ENCODE results near the gene CLN6. TPM values are rescaled to one million over a fixed set of nuclear protein-coding genes. Genes with fewer than 3 reads are reported as not detected.
"Not testable (repeated sequence)": the region's sequence is repeated elsewhere in the genome, so short reads cannot be mapped to it uniquely, and the experiment has no call there.

The CLN6 gene
- total RNA-seq, 2 donors from 2014 or later: 31.6 to 40.7 TPM

DNA sequence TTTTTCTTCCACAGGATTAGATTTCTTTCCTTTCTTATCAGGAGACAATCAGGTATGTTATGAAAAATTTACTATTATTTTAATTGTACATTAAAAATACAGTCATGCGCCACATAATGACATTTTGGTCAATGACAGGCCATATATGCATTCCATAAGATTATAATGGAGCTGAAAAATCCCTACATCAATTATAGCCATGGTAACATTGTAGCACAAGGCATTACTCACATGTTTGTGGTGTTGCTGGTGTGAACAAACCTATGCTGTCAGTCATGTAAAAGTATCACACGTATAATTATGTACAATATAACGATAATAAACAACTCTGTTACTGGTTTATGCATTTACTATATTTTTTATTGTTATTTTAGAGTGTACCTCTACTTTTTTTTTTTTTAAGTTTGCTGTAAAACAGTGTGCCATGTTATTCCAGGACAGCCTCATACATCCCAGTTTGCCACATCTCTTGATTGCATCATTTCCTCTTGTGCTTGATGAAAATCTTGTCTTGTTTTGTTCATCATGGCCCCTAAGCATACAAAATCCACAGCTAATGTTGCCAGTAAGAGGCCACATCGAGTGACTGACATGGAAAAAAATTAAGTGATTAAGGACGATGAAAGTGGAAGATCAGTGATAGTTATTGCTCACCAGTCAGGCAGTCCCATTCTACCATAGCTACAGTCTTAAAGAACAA, 45.8 kb downstream of the CLN6 start:
- DNase-seq (no peak), ATAC-seq (replicated peaks in 1 of 2) (no peak)
- Mint-ChIP-seq H3K27ac (peak overlapping the region; percentile 78), H3K4me3 (no peak overlapping the region), H3K9me3 (no peaks in the 10 kb centered on the region), H3K36me3 (ENCODE audit: insufficient read depth in 2 of 2) (peaks cover 15 to 22% of the 10 kb centered on the region in 2 donors), H3K27me3 (ENCODE audit: low read depth) (no peaks in the 10 kb centered on the region), H3K4me1 (ENCODE audit: low read depth) (peaks cover 12% of the 10 kb centered on the region)

DNA sequence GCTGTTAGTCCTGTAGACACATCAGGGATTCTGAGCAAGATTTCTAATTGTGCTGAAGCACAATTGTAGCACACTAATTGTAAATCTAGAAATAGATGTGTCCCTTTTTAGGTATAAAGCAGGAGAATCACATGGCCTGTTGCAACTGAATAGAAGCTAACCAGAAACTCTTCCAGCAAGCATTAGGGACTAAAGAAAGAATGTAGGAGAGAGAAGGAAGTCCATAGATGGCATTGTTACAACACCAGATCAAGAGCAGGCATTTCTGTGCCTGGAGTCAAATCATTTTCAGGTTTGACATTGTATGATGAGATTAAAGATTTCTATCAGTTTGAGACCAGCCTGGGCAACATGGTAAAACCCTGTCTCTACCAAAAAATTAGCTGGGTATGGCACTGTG, 51.8 kb downstream of the CLN6 start:
- DNase-seq (no peak), ATAC-seq (replicated peaks in 1 of 2) (no peak)
- Mint-ChIP-seq H3K36me3 (ENCODE audit: insufficient read depth in 2 of 2) (peaks cover 8 to 14% of the 10 kb centered on the region in 2 donors), H3K4me1 (ENCODE audit: low read depth) (no peaks in the 10 kb centered on the region), H3K27me3 (ENCODE audit: low read depth) (no peaks in the 10 kb centered on the region), H3K4me3 (no peak overlapping the region), H3K27ac (peak overlapping the region; percentile 19), H3K9me3 (no peaks in the 10 kb centered on the region)

DNA sequence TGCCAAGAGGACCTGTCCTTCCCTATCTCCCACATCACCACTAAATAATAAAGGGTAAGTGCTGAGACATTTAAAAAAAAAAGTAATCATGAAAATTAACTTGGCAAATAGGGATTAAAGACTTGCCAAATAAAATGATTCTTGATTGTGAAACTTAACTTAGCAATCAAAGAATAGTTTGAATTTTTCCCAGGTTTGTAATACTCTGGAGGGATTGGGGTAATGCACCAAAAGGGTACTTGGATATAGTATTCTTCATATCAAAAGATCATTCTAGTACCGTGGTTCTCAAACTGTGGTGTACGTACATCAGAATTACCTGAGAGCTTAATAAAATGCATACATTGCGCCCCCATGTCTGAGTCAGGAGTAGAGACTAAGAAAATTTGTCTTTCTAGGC, 52.9 kb downstream of the CLN6 start:
- Mint-ChIP-seq H3K27me3 (ENCODE audit: low read depth) (no peaks in the 10 kb centered on the region), H3K4me3 (no peak overlapping the region), H3K36me3 (ENCODE audit: insufficient read depth in 2 of 2) (peaks cover 6 to 15% of the 10 kb centered on the region in 2 donors), H3K27ac (no peak overlapping the region), H3K4me1 (ENCODE audit: low read depth) (no peaks in the 10 kb centered on the region), H3K9me3 (no peaks in the 10 kb centered on the region)
- ATAC-seq (replicated peaks in 1 of 2): no peak
- no peak for DNase-seq

DNA sequence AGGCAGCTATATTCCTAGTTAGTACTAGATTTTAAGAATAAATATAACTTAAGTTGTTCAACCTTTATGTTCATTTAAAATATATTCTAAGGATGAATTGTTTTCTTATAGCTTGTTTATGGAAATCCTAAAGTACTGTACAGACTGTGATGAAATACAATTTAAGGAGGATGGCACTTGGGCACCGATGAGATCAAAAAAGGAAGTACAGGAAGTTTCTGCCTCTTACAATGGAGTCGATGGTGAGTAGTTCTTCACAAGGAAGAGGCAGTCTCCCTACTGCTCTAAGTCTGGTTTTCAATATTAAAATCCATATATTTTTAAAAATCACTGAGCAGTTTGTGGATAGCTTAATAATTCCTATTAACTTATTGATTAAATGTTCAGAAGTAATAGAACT, 54.0 kb downstream of the CLN6 start:
- peaks cover 0 to 3% of the 10 kb centered on the region in 2 donors for H3K9me3 Mint-ChIP-seq
- no peak overlapping the region for H3K4me3 Mint-ChIP-seq
- ATAC-seq (replicated peaks in 1 of 2): no peak
- H3K27me3 Mint-ChIP-seq (ENCODE audit: low read depth): no peaks in the 10 kb centered on the region
- DNase-seq: no peak
- peaks cover 5 to 13% of the 10 kb centered on the region in 2 donors for H3K36me3 Mint-ChIP-seq (ENCODE audit: insufficient read depth in 2 of 2)
- H3K4me1 Mint-ChIP-seq (ENCODE audit: low read depth): no peaks in the 10 kb centered on the region
- no peak overlapping the region for H3K27ac Mint-ChIP-seq

DNA sequence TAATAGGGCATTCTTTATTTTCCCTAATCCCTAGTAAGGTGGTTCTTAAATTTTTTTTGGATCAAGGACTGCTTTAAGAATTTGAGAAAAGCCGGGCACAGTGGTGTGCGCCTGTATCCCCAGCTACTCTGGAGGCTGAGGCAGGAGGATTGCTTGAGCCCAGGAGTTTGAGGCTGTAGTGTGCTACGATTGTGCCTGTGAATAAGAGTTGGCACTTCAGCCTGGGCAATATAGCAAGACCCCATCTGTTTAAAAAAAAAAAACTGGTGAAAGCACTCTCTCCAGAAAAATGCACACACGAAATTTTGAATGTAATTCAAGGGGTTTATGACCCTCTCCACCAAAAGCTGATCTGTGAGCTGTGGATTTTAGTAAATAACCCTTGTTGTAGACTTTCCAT, 56.4 kb downstream of the CLN6 start:
- DNase-seq (no peak), ATAC-seq (replicated peaks in 1 of 2) (no peak)
- no peak overlapping the region for H3K4me3 Mint-ChIP-seq
- H3K27ac Mint-ChIP-seq: no peak overlapping the region
- H3K9me3 Mint-ChIP-seq: peaks cover 0 to 3% of the 10 kb centered on the region in 2 donors
- no peaks in the 10 kb centered on the region for H3K4me1 Mint-ChIP-seq (ENCODE audit: low read depth)
- H3K36me3 Mint-ChIP-seq (ENCODE audit: insufficient read depth in 2 of 2): peaks cover 5 to 13% of the 10 kb centered on the region in 2 donors
- no peaks in the 10 kb centered on the region for H3K27me3 Mint-ChIP-seq (ENCODE audit: low read depth)

DNA sequence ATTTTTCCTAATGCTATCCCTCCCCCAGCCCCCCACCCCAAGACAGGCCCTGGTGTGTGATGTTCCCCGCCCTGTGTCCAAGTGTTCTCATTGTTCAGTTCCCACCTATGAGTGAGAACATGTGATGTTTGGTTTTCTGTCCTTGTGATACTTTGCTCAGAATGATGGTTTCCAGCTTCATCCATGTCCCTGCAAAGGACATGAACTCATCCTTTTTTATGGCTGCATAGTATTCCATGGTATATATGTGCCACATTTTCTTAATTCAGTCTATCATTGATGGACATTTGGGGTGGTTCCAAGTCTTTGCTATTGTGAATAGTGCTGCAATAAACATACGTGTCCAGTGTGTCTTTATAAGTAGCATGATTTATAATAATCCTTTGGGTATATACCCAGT, 57.5 kb downstream of the CLN6 start:
- DNase-seq; H3K9me3 Mint-ChIP-seq; ATAC-seq (replicated peaks in 1 of 2); H3K27ac Mint-ChIP-seq; H3K4me3 Mint-ChIP-seq; H3K27me3 Mint-ChIP-seq (ENCODE audit: low read depth); H3K4me1 Mint-ChIP-seq (ENCODE audit: low read depth): not testable (repeated sequence)
- H3K36me3 Mint-ChIP-seq (ENCODE audit: insufficient read depth in 2 of 2): peaks cover 3 to 13% of the 10 kb centered on the region in 2 donors

DNA sequence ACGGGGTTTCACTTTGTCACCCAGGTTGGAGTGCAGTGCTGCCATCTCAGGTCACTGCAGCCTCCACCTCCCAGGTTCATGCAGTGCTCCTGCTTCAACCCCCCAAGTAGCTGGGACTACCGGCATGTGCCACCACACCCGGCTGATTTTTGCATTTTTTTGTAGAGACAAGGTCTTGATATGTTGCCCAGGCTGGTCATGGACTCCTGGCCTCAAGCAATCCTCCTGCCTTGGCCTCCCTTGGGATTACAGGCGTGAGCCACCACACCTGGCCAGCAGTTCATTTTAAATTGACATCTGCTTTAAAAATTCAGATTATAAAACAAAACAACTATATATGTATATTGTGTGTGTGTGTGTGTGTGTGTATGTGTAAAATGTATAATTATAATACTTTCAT, 62.7 kb downstream of the CLN6 start:
- Mint-ChIP-seq H3K27ac (no peak overlapping the region), H3K27me3 (ENCODE audit: low read depth) (no peaks in the 10 kb centered on the region), H3K4me3 (no peak overlapping the region), H3K4me1 (ENCODE audit: low read depth) (no peaks in the 10 kb centered on the region), H3K36me3 (ENCODE audit: insufficient read depth in 2 of 2) (peaks cover 4 to 18% of the 10 kb centered on the region in 2 donors), H3K9me3 (peaks cover 2 to 3% of the 10 kb centered on the region in 2 donors)
- ATAC-seq (replicated peaks in 1 of 2): no peak
- DNase-seq: no peak

DNA sequence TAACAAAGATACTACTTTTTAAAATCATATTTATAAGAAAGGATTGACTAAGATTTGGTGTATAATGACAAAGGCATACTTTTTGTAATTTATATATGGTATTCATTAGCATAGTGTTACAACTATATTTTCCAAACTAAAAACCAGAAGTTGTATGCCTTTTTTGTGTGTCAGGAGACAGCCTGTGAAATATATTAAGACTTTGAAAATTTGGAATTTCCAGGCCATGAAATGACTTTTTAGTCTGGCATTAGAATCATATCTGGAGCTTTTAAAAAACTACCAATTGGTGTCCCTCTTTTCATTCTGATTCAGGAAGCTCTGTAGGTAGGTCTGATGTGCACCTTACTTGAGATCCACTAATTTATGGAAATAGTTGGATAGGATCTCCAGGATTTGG, 66.3 kb downstream of the CLN6 start:
- Mint-ChIP-seq H3K36me3 (ENCODE audit: insufficient read depth in 2 of 2) (peaks cover 4 to 29% of the 10 kb centered on the region in 2 donors), H3K9me3 (peaks cover 0 to 2% of the 10 kb centered on the region in 2 donors), H3K27me3 (ENCODE audit: low read depth) (no peaks in the 10 kb centered on the region), H3K4me1 (ENCODE audit: low read depth) (no peaks in the 10 kb centered on the region), H3K4me3 (no peak overlapping the region), H3K27ac (no peak overlapping the region)
- no peak for DNase-seq
- no peak for ATAC-seq (replicated peaks in 1 of 2)

DNA sequence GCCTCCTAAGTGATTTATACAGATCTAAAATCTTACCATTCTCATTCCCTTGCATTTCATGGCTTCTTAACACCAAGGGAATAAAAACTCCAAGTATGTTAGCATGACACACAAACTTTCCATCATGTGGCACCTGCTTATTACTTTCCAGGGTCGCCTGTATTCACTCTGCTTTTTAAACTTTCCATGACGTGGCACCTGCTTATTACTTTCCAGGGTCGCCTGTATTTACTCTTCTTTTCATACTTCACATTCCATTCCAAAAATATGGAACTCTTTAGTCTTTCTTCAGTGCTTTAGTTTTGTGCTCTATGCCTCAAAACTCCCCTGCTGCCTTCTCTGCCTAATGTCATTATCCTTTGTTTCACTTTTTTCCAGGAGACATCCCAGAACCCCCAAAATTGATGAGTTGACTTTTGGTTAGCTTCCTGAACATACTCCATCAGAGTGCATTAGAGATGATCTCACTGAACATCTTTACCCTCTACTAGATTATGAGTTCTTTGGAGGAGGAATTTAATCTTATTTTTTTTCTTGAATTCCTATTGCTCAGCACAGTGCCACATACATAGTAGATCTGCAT, 71.4 kb downstream of the CLN6 start:
- no peak for ATAC-seq (replicated peaks in 1 of 2)
- no peak overlapping the region for H3K4me3 Mint-ChIP-seq
- H3K27ac Mint-ChIP-seq: no peak overlapping the region
- peaks cover 4 to 27% of the 10 kb centered on the region in 2 donors for H3K36me3 Mint-ChIP-seq (ENCODE audit: insufficient read depth in 2 of 2)
- H3K9me3 Mint-ChIP-seq: peaks cover 0 to 2% of the 10 kb centered on the region in 2 donors
- no peak for DNase-seq
- H3K27me3 Mint-ChIP-seq (ENCODE audit: low read depth): no peaks in the 10 kb centered on the region
- H3K4me1 Mint-ChIP-seq (ENCODE audit: low read depth): no peaks in the 10 kb centered on the region

DNA sequence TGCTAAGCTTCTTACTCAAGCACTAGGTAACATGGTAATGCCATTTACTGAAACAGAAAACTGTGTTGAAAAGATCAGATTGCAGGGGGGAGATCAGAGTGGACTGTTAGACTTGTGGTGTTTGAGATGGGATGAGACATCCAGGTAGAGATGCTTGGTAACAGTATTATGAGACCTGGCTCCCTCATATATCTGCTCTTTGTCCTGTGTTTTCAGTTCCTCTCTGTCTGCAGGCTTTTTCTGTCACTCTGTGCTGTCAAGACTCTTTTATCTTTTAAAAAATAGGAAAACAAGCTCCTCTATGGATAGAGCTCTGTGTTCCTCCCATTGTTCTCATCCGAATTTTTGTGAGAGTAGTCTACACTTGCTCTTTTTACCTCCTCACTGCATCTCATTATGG, 72.5 kb downstream of the CLN6 start:
- Mint-ChIP-seq H3K4me3 (no peak overlapping the region), H3K27me3 (ENCODE audit: low read depth) (no peaks in the 10 kb centered on the region), H3K27ac (no peak overlapping the region), H3K4me1 (ENCODE audit: low read depth) (peaks cover 4% of the 10 kb centered on the region), H3K9me3 (no peaks in the 10 kb centered on the region), H3K36me3 (ENCODE audit: insufficient read depth in 2 of 2) (peaks cover 2 to 28% of the 10 kb centered on the region in 2 donors)
- DNase-seq (no peak), ATAC-seq (replicated peaks in 1 of 2) (no peak)

Other genes with a start within 250 kb of the CLN6 start
- gene PIAS1, start 175.4 kb downstream of the CLN6 start, total RNA-seq: 10 to 100 TPM; 43.3 to 48.1 TPM
- 1 to 10 TPM; 6.0 to 7.0 TPM for gene CALML4, start 24.4 kb downstream of the CLN6 start, total RNA-seq
- gene FEM1B, start 48.0 kb upstream of the CLN6 start, total RNA-seq: 10 to 100 TPM; 51.3 to 54.6 TPM
- gene ITGA11, start 202.4 kb upstream of the CLN6 start, total RNA-seq: 1 to 10 TPM in 1 of 2 donors, under 1 TPM in 1; 0.58 to 1.6 TPM